CD4-positive, alpha-beta T cell treated with Interleukin-4 for 1 hour (primary cell): Measurements from ENCODE around the gene DIPK2A.

Experiments
- DNase-seq, 2 donors: peaks; one replicate each; pipeline ENCODE4 v3.0.0-alpha.2; 2020 to 2022

DIPK2A gene

GRCh38 chr3:143971359-143972154, at the start of gene DIPK2A:
TSS of gene DIPK2A (plus strand) at chr3:143971823. CDS start at chr3:143972333, 510 bp downstream.
- DNase-seq: peak; percentile 93

GRCh38 chr3:143924522-143925285, 46.9 kb upstream of the DIPK2A start:
- DNase-seq: no peak

GRCh38 chr3:143928056-143928455, 43.6 kb upstream of the DIPK2A start:
- no peak for DNase-seq

GRCh38 chr3:143928541-143929255, 42.9 kb upstream of the DIPK2A start:
- DNase-seq: no peak

- no peak for DNase-seq
Measured at GRCh38 chr3:143934791-143935190, 36.8 kb upstream of the DIPK2A start.

- DNase-seq: no peak
Measured at GRCh38 chr3:143935678-143936077, 35.9 kb upstream of the DIPK2A start.

GRCh38 chr3:143950810-143951209, 20.8 kb upstream of the DIPK2A start:
- no peak for DNase-seq

GRCh38 chr3:143951351-143951971, 20.2 kb upstream of the DIPK2A start:
- peak; percentile 36 to 54 for DNase-seq

GRCh38 chr3:143952569-143953072, 19.0 kb upstream of the DIPK2A start:
- DNase-seq: no peak

GRCh38 chr3:143955113-143955512, 16.5 kb upstream of the DIPK2A start:
- no peak for DNase-seq

GRCh38 chr3:143956838-143957237, 14.8 kb upstream of the DIPK2A start:
- no peak for DNase-seq

- DNase-seq: no peak
Measured at GRCh38 chr3:143957453-143957852, 14.2 kb upstream of the DIPK2A start.

- no peak for DNase-seq
Measured at GRCh38 chr3:143958966-143959365, 12.7 kb upstream of the DIPK2A start.

- no peak for DNase-seq
Measured at GRCh38 chr3:143961342-143961741, 10.3 kb upstream of the DIPK2A start.

GRCh38 chr3:143963946-143964345, 7.7 kb upstream of the DIPK2A start:
- no peak for DNase-seq

GRCh38 chr3:143970773-143971358, 757 bp upstream of the DIPK2A start:
- DNase-seq: peak; percentile 46 to 53

- no peak for DNase-seq
Measured at GRCh38 chr3:143972155-143972504, 507 bp downstream of the DIPK2A start.

GRCh38 chr3:143972505-143973258, 1.1 kb downstream of the DIPK2A start:
- peak; percentile 39 to 67 for DNase-seq

GRCh38 chr3:143973259-143974021, 1.8 kb downstream of the DIPK2A start:
- DNase-seq: peak; percentile 79 to 84

GRCh38 chr3:143974271-143975238, 2.9 kb downstream of the DIPK2A start:
- DNase-seq: no peak
